ENCODE measurements around the gene MAST2.
A peak's percentile ranks its signal among the peaks of the same experiment; 100 is the strongest.
"Not testable (repeated sequence)": the region's sequence is repeated elsewhere in the genome, so short reads cannot be mapped to it uniquely, and the experiment has no call there.

The MAST2 gene

DNA sequence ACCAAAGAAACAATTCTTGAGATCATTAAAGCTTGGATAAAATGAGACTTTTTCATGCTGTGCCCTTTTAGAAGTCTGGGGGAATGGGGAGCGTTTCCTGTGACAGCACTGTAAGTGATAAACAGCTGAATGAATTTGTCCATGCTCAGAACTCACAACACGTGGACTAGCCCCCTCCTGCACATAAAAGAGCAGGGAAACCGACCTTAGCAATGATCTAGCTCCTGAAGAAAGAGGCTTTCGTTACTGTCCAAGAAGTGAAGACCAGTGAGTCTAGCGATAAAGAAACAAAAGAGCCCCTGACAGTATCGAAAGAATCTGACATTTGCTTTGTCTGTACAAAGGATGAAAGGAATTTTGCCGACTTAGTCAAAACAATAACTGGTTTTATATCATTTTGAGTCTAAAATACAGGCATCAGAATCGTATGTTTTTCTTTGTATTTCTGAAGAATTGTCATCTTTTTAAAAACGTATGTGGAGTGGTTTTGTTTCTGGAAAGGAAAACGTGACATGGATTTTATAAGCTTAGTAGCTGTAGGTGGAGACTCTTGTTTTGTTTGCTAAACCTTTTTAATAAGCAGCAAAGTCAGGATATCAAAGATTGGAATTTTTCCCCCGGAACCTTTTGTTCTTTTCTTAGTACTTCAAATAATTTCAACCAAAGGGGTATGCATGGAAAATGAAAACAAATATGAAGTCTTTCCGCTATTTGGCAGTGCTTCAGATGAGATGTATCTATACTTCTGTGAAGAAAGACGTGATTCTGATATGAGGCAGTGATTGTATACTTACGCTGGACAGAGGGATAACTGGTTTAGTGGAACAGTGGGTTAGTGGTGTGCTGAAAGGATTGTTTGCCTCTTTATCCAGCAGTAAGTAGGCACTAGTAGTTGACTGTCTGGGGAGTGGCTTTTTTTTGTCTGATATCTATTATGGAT, 61.0 kb downstream of the MAST2 start:
- TF ChIP-seq, protein P1, sequence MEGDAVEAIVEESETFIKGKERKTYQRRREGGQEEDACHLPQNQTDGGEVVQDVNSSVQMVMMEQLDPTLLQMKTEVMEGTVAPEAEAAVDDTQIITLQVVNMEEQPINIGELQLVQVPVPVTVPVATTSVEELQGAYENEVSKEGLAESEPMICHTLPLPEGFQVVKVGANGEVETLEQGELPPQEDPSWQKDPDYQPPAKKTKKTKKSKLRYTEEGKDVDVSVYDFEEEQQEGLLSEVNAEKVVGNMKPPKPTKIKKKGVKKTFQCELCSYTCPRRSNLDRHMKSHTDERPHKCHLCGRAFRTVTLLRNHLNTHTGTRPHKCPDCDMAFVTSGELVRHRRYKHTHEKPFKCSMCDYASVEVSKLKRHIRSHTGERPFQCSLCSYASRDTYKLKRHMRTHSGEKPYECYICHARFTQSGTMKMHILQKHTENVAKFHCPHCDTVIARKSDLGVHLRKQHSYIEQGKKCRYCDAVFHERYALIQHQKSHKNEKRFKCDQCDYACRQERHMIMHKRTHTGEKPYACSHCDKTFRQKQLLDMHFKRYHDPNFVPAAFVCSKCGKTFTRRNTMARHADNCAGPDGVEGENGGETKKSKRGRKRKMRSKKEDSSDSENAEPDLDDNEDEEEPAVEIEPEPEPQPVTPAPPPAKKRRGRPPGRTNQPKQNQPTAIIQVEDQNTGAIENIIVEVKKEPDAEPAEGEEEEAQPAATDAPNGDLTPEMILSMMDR (IDR thresholded peaks at IDR 0.05; ENCODE audit: control insufficient read depth, extremely low read depth, insufficient read depth): no peak
- peak overlapping the region; percentile 49 for H3K4me3 ChIP-seq (ENCODE audit: low read depth, low read length)
- DNase-seq (ENCODE audit: low read depth): peak; percentile 66

DNA sequence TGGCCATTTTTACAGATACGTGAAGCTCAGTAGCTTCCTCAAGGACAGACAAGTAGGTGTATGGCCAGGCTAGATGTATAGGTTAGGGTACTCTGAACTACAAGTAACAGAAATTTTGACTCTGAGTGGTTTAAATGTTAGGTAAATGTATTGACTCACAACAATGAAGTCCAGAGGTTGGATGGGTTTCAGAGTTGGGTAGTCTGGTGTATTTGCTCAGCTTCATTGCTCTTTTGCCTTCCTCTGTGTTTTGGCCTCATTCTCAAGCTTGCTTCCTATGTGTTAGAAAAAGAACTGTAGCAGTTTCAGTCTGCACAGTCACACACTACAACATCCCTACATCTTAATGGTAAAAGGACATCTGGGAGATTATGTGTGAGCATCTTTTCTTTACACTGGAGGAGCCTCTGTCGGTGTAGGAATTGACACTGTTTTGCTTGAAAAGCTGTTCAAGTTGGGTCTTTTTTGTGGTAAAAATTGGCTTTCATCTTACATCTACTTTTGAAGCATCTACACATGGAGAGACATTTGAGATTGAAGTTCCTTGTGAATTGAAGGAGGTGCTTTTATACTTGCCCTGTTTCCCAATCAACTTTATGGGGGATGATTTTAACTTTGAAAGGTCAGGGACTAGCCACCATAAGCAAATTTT, 64.4 kb downstream of the MAST2 start:
- H3K4me3 ChIP-seq (ENCODE audit: low read depth, low read length): no peak overlapping the region
- DNase-seq (ENCODE audit: low read depth): no peak
- TF ChIP-seq, protein P1 (IDR thresholded peaks at IDR 0.05; ENCODE audit: control insufficient read depth, extremely low read depth, insufficient read depth): no peak

DNA sequence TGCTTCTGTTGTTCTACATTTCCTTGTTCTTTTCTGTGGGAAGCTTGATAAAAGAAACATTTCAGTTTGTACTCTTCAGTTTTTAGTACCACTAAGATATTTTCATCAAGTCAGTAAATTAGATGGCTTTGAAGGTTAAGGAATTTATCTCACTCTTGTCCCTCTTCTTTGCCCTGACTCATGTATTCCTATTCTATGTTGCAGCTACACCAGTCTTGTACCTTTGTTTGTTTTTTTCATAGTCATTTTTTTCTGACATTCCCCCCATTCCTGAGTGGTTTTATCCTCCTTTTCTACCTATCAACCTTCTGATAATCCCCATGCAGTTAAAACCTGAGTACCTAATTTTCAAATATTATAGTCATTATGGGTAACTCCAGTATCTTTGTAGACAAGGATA, 65.4 kb downstream of the MAST2 start:
- no peak overlapping the region for H3K4me3 ChIP-seq (ENCODE audit: low read depth, low read length)
- TF ChIP-seq, protein P1 (IDR thresholded peaks at IDR 0.05; ENCODE audit: control insufficient read depth, extremely low read depth, insufficient read depth): no peak
- no peak for DNase-seq (ENCODE audit: low read depth)

DNA sequence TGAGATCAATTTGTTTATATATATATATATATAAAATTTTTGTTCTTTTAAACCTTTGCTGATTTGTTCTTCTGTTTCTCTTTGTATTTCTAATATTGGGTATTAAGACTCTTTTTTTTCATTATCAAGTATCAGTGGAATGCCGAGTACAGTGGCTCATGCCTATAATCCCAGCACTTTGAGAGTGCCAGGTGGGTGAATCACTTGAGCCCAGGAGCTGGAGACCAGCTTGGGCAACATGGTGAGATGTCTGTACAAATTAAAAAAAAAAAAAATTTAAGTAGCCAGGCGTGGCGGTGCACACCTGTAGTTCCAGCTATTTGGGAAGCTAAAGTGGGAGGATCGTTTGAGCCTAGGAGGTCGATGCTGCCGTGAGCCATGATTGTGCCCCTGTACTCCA, 67.1 kb downstream of the MAST2 start:
- no peak for DNase-seq (ENCODE audit: low read depth)
- TF ChIP-seq, protein P1 (IDR thresholded peaks at IDR 0.05; ENCODE audit: control insufficient read depth, extremely low read depth, insufficient read depth): no peak
- H3K4me3 ChIP-seq (ENCODE audit: low read depth, low read length): no peak overlapping the region

DNA sequence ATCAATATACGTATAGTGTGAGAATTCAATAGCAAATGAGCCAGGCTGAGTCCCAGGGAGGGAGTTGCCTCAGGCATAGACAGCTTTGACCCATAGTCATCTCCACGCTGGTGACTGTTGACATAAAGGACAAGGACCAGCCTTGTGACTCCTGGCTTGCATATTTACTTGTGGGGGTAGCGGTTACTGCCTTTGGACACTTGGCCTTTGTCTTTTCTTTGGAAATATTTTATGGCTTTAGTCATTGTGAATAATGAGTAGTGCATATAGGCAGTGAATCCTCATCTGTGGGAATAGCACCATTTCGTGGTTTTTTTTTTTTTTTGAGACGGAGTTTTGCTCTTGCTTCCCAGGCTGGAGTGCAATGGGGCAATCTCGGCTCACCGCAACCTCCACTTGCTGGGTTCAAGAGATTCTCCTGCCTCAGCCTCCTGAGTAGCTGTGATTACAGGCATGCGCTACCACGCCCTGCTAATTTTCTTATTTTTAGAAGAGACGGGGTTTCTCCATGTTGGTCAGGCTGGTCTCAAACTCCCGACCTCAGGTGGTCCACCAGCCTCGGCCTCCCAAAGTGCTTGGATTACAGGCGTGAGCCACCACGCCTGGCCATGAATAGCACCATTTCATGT, 68.9 kb downstream of the MAST2 start:
- not testable (repeated sequence) for DNase-seq (ENCODE audit: low read depth); H3K4me3 ChIP-seq (ENCODE audit: low read depth, low read length)

DNA sequence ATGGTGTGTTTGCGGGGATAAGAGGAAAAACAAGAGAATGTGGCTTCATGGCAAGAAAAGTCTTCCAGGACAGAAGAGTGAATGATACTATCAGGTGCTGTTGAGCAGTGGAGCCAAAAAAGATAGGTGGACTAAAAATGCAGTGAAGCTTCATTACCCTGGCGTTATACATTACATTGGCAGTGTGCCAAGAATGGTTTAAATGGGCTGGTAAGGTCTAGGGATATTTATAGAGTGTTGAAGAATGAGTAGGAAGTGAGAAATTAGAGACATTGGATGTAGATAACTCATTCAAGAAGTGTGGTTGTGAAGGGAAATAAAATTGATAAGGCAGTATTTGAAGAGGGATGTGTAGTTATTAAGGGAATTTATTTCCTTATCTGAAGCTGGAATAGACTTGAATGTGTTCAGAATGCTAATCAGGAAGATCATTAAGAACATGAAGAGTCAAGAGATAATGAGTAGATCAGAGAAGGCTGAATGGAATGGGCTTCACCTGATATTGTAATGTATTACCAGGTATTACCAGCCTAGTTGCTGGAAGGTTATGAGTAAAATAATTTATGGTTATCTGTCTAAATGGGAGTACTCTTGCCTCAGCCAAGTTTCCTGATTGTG, 72.7 kb downstream of the MAST2 start:
- TF ChIP-seq, protein P1 (IDR thresholded peaks at IDR 0.05; ENCODE audit: control insufficient read depth, extremely low read depth, insufficient read depth): no peak
- no peak for DNase-seq (ENCODE audit: low read depth)
- H3K4me3 ChIP-seq (ENCODE audit: low read depth, low read length): no peak overlapping the region

DNA sequence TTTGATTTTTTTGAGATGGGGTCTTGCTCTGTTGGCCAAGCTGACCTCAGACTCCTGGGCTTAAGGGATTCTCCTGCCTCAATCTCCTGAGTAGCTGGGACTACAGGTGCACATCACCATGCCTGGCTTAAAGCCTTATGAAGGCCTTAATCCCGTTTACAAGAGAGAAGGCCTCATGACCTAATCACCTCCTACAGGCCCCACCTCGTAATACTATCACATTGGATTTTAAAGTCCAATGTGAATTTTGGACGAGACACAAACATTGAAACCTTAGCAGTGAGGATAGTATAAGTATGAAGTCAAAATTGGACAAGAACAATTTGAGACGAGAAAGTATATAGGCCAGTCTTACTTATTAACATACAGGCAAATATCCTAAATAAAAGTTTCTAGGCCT, 73.9 kb downstream of the MAST2 start:
- no peak for DNase-seq (ENCODE audit: low read depth)
- no peak overlapping the region for H3K4me3 ChIP-seq (ENCODE audit: low read depth, low read length)
- TF ChIP-seq, protein P1 (IDR thresholded peaks at IDR 0.05; ENCODE audit: control insufficient read depth, extremely low read depth, insufficient read depth): no peak
